HCT116 (cell line): ENCODE measurements around the gene ARL15. TPM values are rescaled to one million over a fixed set of nuclear protein-coding genes. Genes with fewer than 3 reads are reported as not detected.

Experiments
- ATAC-seq: fragments of 200-7000 bp; cut with Tn5 transposase; 2 replicates; pipeline ENCODE4 v1.9.1; 2020; ENCODE audit warnings: mild to moderate bottlenecking, moderate library complexity
- BruUV-seq: library from RNA; stranded (reverse); fragments of 400-500 nt; replicated peaks from 2 replicates; lab custom pipeline; 2021; lab: Mats Ljungman, UMichigan
- CTCF ChIA-PET: fragments of 300-600 bp; sonication (Branson Sonifier 250); formaldehyde crosslinking; loops from one replicate; lab custom pipeline; 2021; ENCODE audit warnings: antibody characterized with exemption; lab: Charles Lee
- POLR2A ChIA-PET: fragments of 300-600, 350-600 bp; sonication (Branson Sonifier 250); formaldehyde crosslinking; loops from one replicate; lab custom pipeline; 2021; ENCODE audit warnings: antibody characterized with exemption; lab: Charles Lee
- RAD21 ChIA-PET, 2 experiments: fragments of 300-600 bp; sonication (Branson Sonifier 250); formaldehyde crosslinking; loops; one replicate each; lab custom pipeline; 2023; ENCODE audit warnings: low total read pairs in 2 of 2; ENCODE audit not compliant: uncharacterized antibody in 2 of 2, unreplicated experiment in 2 of 2, low non-redundant PET in 1 of 2; lab: Charles Lee
- DNase-seq: peaks from one replicate; pipeline ENCODE4 v3.0.0-alpha.2; 2010; ENCODE audit warnings: low read depth, low spot score
- H2AFZ ChIP-seq: fragments of 200-600 bp; shearing (Covaris generic), sonication (generic); 2 replicates; pipeline ENCODE4 v1.6.1; 2017; ENCODE audit warnings: low read depth, mixed run types, mixed read lengths, antibody characterized with exemption, low read length; ENCODE audit not compliant: poor library complexity, severe bottlenecking
- H3K27ac ChIP-seq: 2 replicates; pipeline ENCODE4 v1.5.1; 2012; ENCODE audit warnings: low read depth, low read length
- H3K27me3 ChIP-seq: fragments of 200-600 bp; sonication (generic); 2 replicates; pipeline ENCODE4 v1.6.1; 2016; ENCODE audit warnings: mixed run types, low read length, mixed read lengths; ENCODE audit not compliant: insufficient read depth
- H3K36me3 ChIP-seq, 2 experiments: fragments of 200-500 bp in 1 of 2; fragments of 200-600 bp in 1 of 2; sonication (Bioruptor generic) in 1 of 2; sonication (generic) in 1 of 2; 2 replicates each; pipeline versions ENCODE4 v1.5.1 to v1.6.1; 2014 to 2016; ENCODE audit warnings: low read length in 2 of 2, inconsistent platforms in 1 of 2, mixed read lengths in 1 of 2, mixed run types in 1 of 2; ENCODE audit not compliant: insufficient read depth in 2 of 2, control insufficient read depth in 1 of 2
- H3K4me1 ChIP-seq, 2 experiments: fragments of 200-600 bp in 1 of 2; sonication (generic) in 1 of 2; 2 replicates each; pipeline versions ENCODE4 v1.5.1 to v1.6.1; 2012 to 2017; ENCODE audit warnings: low read length in 2 of 2, inconsistent platforms in 1 of 2, mild to moderate bottlenecking in 1 of 2, mixed read lengths in 1 of 2, mixed run types in 1 of 2, moderate library complexity in 1 of 2; ENCODE audit not compliant: insufficient read depth in 2 of 2, control insufficient read depth in 1 of 2
- H3K4me2 ChIP-seq: fragments of 200-600 bp; sonication (generic); 2 replicates; pipeline ENCODE4 v1.6.1; 2017; ENCODE audit warnings: mixed run types, low read length, mixed read lengths
- H3K4me3 ChIP-seq, 2 experiments: fragments of 200-600 bp in 1 of 2; sonication (generic) in 1 of 2; replicated peaks in 1 of 2; 2 replicates each; pipeline ENCODE4 v1.5.1; 2011 to 2016; ENCODE audit warnings: low read length in 2 of 2, control low read depth in 1 of 2, low read depth in 1 of 2, mild to moderate bottlenecking in 1 of 2, mixed read lengths in 1 of 2, mixed run types in 1 of 2
- H3K79me2 ChIP-seq: fragments of 200-600 bp; sonication (generic); 2 replicates; pipeline ENCODE4 v1.6.1; 2017; ENCODE audit warnings: mild to moderate bottlenecking, mixed run types, low read length, moderate library complexity, mixed read lengths; ENCODE audit not compliant: insufficient read depth
- H3K9ac ChIP-seq: fragments of 200-600 bp; sonication (generic); 2 replicates; pipeline ENCODE4 v1.6.1; 2016; ENCODE audit warnings: low read length, mixed read lengths
- H3K9me2 ChIP-seq: fragments of 200-600 bp; sonication (generic), shearing (Covaris generic); 2 replicates; pipeline ENCODE4 v1.6.1; 2017; ENCODE audit warnings: mixed run types, mild to moderate bottlenecking, moderate library complexity; ENCODE audit not compliant: insufficient read depth
- H3K9me3 ChIP-seq, 2 experiments: fragments of 200-500 bp in 1 of 2; fragments of 200-600 bp in 1 of 2; sonication (Bioruptor generic) in 1 of 2; sonication (generic) in 1 of 2; 2 replicates each; pipeline ENCODE4 v1.6.1; 2014 to 2017; ENCODE audit warnings: low read length in 2 of 2, mixed read lengths in 2 of 2, inconsistent platforms in 1 of 2, low read depth in 1 of 2, mild to moderate bottlenecking in 1 of 2, mixed run types in 1 of 2, moderate library complexity in 1 of 2; ENCODE audit not compliant: control insufficient read depth in 1 of 2, insufficient read depth in 1 of 2
- H4K20me1 ChIP-seq: fragments of 200-600 bp; sonication (generic), shearing (Covaris generic); 2 replicates; pipeline ENCODE4 v1.6.1; 2017; ENCODE audit warnings: mixed run types, mild to moderate bottlenecking, moderate library complexity; ENCODE audit not compliant: insufficient read depth
- ATF3 ChIP-seq: IDR thresholded peaks from 2 replicates; pipeline ENCODE4 v1.6.1; 2012
- CBX3 ChIP-seq: IDR thresholded peaks from 2 replicates; pipeline ENCODE4 v1.6.1; 2012; ENCODE audit warnings: low read depth
- MAX ChIP-seq: IDR thresholded peaks from 2 replicates; pipeline ENCODE4 v1.6.1; 2012
- POLR2AphosphoS5 ChIP-seq: IDR thresholded peaks from 2 replicates; pipeline ENCODE4 v1.6.1; 2011; ENCODE audit warnings: mild to moderate bottlenecking, low read depth, low read length, moderate library complexity
- REST ChIP-seq: IDR thresholded peaks from 2 replicates; pipeline ENCODE4 v1.6.1; 2012; ENCODE audit warnings: low read depth
- SRF ChIP-seq: IDR thresholded peaks from 2 replicates; pipeline ENCODE4 v1.6.1; 2012; ENCODE audit warnings: low read depth
- intact Hi-C: fragments of 100-400 bp; cut with micrococcal nuclease; formaldehyde crosslinking; loops from 2 replicates; pipeline ENCODE4 v1.10.0; 2022
- total RNA-seq: library from RNA; stranded (reverse); gene quantifications from one replicate; pipeline ENCODE4 v1.2.1, GENCODE V29; 2021; ENCODE audit not compliant: unreplicated experiment

The ARL15 gene
- total RNA-seq, 1 experiment from 2014 or later, result 15.0 TPM

DNA sequence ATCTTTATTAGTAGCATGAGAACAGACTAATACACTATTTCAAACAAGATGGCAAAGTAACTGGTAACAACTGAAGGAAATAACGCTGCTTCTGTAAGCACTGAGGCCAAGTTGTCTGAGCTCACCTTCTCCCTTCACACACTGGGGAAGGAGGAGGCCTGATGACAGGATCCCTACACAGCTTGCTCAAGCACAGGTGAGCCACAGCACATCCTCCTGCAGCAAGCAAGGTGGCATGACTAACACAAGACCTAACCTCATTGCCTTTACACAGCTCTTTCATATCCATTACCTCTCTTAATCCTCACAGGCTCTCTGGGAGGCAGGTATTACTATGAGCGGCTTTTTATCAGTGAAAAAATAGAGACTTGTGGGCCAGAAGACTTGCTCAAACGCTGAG is 83.3 kb downstream of the ARL15 start:
- ATAC-seq (no peak), DNase-seq (no peak)
- TF ChIP-seq REST, result no peak
- no peak for TF ChIP-seq CBX3
- TF ChIP-seq POLR2AphosphoS5, result no peak
- TF ChIP-seq SRF, result no peak
- TF ChIP-seq MAX, result no peak
- TF ChIP-seq ATF3, result no peak
- H3K4me2 ChIP-seq, result no peak overlapping the region
- RAD21 ChIA-PET, result no interaction called here
- no peaks in the 10 kb centered on the region for H4K20me1 ChIP-seq
- BruUV-seq, result no TSS peak
- CTCF ChIA-PET, result interaction anchor here (1.4 kb wide), 1 partner anchor 668 kb away, joined by 3 read pairs; no protein-coding TSS in a partner anchor
- H2AFZ ChIP-seq, result no peak overlapping the region
- no peaks in the 10 kb centered on the region for H3K9me2 ChIP-seq
- no peaks in the 10 kb centered on the region for H3K4me1 ChIP-seq
- H3K36me3 ChIP-seq, result no peaks in the 10 kb centered on the region
- no peak overlapping the region for H3K9ac ChIP-seq
- POLR2A ChIA-PET, result no interaction called here
- no peaks in the 10 kb centered on the region for H3K9me3 ChIP-seq
- H3K4me3 ChIP-seq, result no peak overlapping the region
- no peaks in the 10 kb centered on the region for H3K27me3 ChIP-seq
- H3K79me2 ChIP-seq, result no peaks in the 10 kb centered on the region
- no peak overlapping the region for H3K27ac ChIP-seq
- intact Hi-C loops, result loop anchor here (10.0 kb wide), 1 partner anchor 592 kb away; no protein-coding TSS in a partner anchor
